HepG2 (cell line): ENCODE results near the gene FGFR2. TPM values are rescaled to one million over a fixed set of nuclear protein-coding genes. Genes with fewer than 3 reads are reported as not detected.
"Not testable (repeated sequence)": the region's sequence is repeated elsewhere in the genome, so short reads cannot be mapped to it uniquely, and the experiment has no call there.

Experiments
- EP300 ChIP-seq, 3 experiments: sonication (generic) in 1 of 3; formaldehyde crosslinking in 1 of 3; IDR thresholded peaks; 2 replicates each; pipeline versions ENCODE4 v1.5.1 to v1.6.1; 2011 to 2020; ENCODE audit warnings: low read depth in 2 of 3, low read length in 2 of 3, borderline replicate concordance in 1 of 3, improper control_type of control experiment in 1 of 3, mild to moderate bottlenecking in 1 of 3, missing genetic modification reagents in 1 of 3, moderate library complexity in 1 of 3
- FOXA1 ChIP-seq, 2 experiments: fragments of 450-650 bp in 1 of 2; sonication (generic) in 1 of 2; formaldehyde crosslinking in 1 of 2; IDR thresholded peaks; 2 replicates each; pipeline versions ENCODE4 v1.4.0 to v1.6.1; 2016 to 2020; ENCODE audit warnings: missing genetic modification reagents in 1 of 2
- FOXA3 ChIP-seq: IDR thresholded peaks from 2 replicates; pipeline ENCODE4 v1.6.1; 2016; ENCODE audit warnings: missing genetic modification reagents, missing compliant biosample characterization
- FOXP4 ChIP-seq: sonication (generic); formaldehyde crosslinking; IDR thresholded peaks from 2 replicates; pipeline ENCODE4 v1.4.0; 2020; ENCODE audit warnings: missing genetic modification reagents
- HDAC1 ChIP-seq: sonication (generic); formaldehyde crosslinking; IDR thresholded peaks from 2 replicates; pipeline ENCODE4 v1.5.1; 2020; ENCODE audit warnings: mild to moderate bottlenecking, missing genetic modification reagents
- HOXA3 ChIP-seq: sonication (generic); formaldehyde crosslinking; IDR thresholded peaks from 2 replicates; pipeline ENCODE4 v1.5.0; 2020; ENCODE audit warnings: missing genetic modification reagents
- RXRA ChIP-seq: sonication (generic); formaldehyde crosslinking; IDR thresholded peaks from 2 replicates; pipeline ENCODE4 v1.5.1; 2020; ENCODE audit warnings: missing genetic modification reagents
- SALL1 ChIP-seq: sonication (generic); formaldehyde crosslinking; IDR thresholded peaks from 2 replicates; pipeline ENCODE4 v1.8.0; 2022; ENCODE audit warnings: mild to moderate bottlenecking, missing genetic modification reagents
- SP5 ChIP-seq: IDR thresholded peaks from 2 replicates; pipeline ENCODE4 v1.6.1; 2016; ENCODE audit warnings: low read depth, borderline replicate concordance
- ZMYM4 ChIP-seq: sonication (generic); formaldehyde crosslinking; IDR thresholded peaks from 2 replicates; pipeline ENCODE4 v1.8.1; 2023; ENCODE audit warnings: mild to moderate bottlenecking, missing genetic modification reagents
- ZNF292 ChIP-seq: sonication (generic); formaldehyde crosslinking; IDR thresholded peaks from 2 replicates; pipeline ENCODE4 v1.8.1; 2022; ENCODE audit warnings: mild to moderate bottlenecking, low read depth, missing genetic modification reagents, borderline replicate concordance
- ZNF430 ChIP-seq: sonication (generic); formaldehyde crosslinking; IDR thresholded peaks from 2 replicates; pipeline ENCODE4 v1.9.0; 2021; ENCODE audit warnings: mild to moderate bottlenecking, missing genetic modification reagents
- ZNF644 ChIP-seq: IDR thresholded peaks from 2 replicates; pipeline ENCODE4 v1.6.1; 2016; ENCODE audit warnings: low read depth
- polyA plus RNA-seq, 8 experiments: library from polyadenylated mRNA; depleted of rRNA in 3 of 8; stranded (reverse) in 7 of 8; unstranded in 1 of 8; fragments of >200 nt; fragmentation: Illumina TruSeq in 4 of 8; extraction: Trizol in 4 of 8; gene quantifications; 2 replicates each; pipeline versions ENCODE4 v1.2.1 to v1.2.3, GENCODE V29; 2011 to 2016; ENCODE audit warnings: low read depth in 4 of 8, missing spikeins in 1 of 8, mixed read lengths in 1 of 8; ENCODE audit not compliant: insufficient read depth in 1 of 8
- total RNA-seq, 5 experiments: library from RNA; depleted of rRNA; stranded (reverse); fragments of >200 nt; fragmentation: Illumina TruSeq; extraction: Trizol; gene quantifications; 2 replicates each; pipeline ENCODE4 v1.2.3, GENCODE V29; 2016; ENCODE audit warnings: low read depth in 1 of 5
- TF ChIP-seq, protein P1 (sequence below): IDR thresholded peaks from 2 replicates; pipeline ENCODE4 v1.4.0; 2020; ENCODE audit warnings: mild to moderate bottlenecking, missing genetic modification reagents
- TF ChIP-seq, protein P2 (sequence below): sonication (generic); formaldehyde crosslinking; IDR thresholded peaks from 2 replicates; pipeline ENCODE4 v1.5.1; 2020; ENCODE audit warnings: mild to moderate bottlenecking, missing genetic modification reagents, moderate library complexity

Gene FGFR2
- total and polyA plus RNA-seq, 2 of the 13 experiments (the other 11 are each of a cell fraction or from before 2014, with no cell fraction given), result 1.6 to 2.6 TPM

GRCh38 chr10:121554916-121555315 lies 43.3 kb downstream of the FGFR2 start (continued):
- TF ChIP-seq FOXP4 (CRISPR knock-in tag) (peak; percentile 33; the same call in 1 of the 2 replicates), SALL1 (CRISPR knock-in tag) (peak; percentile 61; the same call in 1 of the 2 replicates), FOXA3 (peak; percentile 41; the same call in 1 of the 2 replicates), HDAC1 (CRISPR knock-in tag) (0 out of 2 replicates have a peak, but pooled peaks have one; percentile 25), ZNF292 (CRISPR knock-in tag) (peak; percentile 53; the same call in 1 of the 2 replicates), RXRA (CRISPR knock-in tag) (peak; percentile 50; the same call in 1 of the 2 replicates), SP5 (CRISPR knock-in tag) (peak; percentile 77), ZNF644 (CRISPR knock-in tag) (0 out of 2 replicates have a peak, but pooled peaks have one; percentile 20), ZNF430 (CRISPR knock-in tag) (0 out of 2 replicates have a peak, but pooled peaks have one; percentile 29), ZMYM4 (CRISPR knock-in tag) (peak; percentile 52; the same call in 1 of the 2 replicates), HOXA3 (CRISPR knock-in tag) (peak; percentile 39; the same call in 1 of the 2 replicates), EP300 (IDR thresholded peaks at IDR 0.05; ENCODE audit: low read depth in 2 of 2, low read length in 2 of 2) (peak in 1 of 2 experiments; percentile 19; a peak in 1 of 4 replicates), FOXA1 (CRISPR knock-in tag; IDR thresholded peaks at IDR 0.05) (peak; percentile 63)
- TF ChIP-seq, protein P1, sequence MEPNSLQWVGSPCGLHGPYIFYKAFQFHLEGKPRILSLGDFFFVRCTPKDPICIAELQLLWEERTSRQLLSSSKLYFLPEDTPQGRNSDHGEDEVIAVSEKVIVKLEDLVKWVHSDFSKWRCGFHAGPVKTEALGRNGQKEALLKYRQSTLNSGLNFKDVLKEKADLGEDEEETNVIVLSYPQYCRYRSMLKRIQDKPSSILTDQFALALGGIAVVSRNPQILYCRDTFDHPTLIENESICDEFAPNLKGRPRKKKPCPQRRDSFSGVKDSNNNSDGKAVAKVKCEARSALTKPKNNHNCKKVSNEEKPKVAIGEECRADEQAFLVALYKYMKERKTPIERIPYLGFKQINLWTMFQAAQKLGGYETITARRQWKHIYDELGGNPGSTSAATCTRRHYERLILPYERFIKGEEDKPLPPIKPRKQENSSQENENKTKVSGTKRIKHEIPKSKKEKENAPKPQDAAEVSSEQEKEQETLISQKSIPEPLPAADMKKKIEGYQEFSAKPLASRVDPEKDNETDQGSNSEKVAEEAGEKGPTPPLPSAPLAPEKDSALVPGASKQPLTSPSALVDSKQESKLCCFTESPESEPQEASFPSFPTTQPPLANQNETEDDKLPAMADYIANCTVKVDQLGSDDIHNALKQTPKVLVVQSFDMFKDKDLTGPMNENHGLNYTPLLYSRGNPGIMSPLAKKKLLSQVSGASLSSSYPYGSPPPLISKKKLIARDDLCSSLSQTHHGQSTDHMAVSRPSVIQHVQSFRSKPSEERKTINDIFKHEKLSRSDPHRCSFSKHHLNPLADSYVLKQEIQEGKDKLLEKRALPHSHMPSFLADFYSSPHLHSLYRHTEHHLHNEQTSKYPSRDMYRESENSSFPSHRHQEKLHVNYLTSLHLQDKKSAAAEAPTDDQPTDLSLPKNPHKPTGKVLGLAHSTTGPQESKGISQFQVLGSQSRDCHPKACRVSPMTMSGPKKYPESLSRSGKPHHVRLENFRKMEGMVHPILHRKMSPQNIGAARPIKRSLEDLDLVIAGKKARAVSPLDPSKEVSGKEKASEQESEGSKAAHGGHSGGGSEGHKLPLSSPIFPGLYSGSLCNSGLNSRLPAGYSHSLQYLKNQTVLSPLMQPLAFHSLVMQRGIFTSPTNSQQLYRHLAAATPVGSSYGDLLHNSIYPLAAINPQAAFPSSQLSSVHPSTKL (CRISPR knock-in tag), result peak; percentile 44; the same call in 1 of the 2 replicates
- TF ChIP-seq, protein P2, sequence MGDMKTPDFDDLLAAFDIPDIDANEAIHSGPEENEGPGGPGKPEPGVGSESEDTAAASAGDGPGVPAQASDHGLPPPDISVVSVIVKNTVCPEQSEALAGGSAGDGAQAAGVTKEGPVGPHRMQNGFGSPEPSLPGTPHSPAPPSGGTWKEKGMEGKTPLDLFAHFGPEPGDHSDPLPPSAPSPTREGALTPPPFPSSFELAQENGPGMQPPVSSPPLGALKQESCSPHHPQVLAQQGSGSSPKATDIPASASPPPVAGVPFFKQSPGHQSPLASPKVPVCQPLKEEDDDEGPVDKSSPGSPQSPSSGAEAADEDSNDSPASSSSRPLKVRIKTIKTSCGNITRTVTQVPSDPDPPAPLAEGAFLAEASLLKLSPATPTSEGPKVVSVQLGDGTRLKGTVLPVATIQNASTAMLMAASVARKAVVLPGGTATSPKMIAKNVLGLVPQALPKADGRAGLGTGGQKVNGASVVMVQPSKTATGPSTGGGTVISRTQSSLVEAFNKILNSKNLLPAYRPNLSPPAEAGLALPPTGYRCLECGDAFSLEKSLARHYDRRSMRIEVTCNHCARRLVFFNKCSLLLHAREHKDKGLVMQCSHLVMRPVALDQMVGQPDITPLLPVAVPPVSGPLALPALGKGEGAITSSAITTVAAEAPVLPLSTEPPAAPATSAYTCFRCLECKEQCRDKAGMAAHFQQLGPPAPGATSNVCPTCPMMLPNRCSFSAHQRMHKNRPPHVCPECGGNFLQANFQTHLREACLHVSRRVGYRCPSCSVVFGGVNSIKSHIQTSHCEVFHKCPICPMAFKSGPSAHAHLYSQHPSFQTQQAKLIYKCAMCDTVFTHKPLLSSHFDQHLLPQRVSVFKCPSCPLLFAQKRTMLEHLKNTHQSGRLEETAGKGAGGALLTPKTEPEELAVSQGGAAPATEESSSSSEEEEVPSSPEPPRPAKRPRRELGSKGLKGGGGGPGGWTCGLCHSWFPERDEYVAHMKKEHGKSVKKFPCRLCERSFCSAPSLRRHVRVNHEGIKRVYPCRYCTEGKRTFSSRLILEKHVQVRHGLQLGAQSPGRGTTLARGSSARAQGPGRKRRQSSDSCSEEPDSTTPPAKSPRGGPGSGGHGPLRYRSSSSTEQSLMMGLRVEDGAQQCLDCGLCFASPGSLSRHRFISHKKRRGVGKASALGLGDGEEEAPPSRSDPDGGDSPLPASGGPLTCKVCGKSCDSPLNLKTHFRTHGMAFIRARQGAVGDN, result peak; percentile 37
- not testable (repeated sequence) for TF ChIP-seq EP300 (CRISPR knock-in tag; IDR thresholded peaks at IDR 0.05; ENCODE audit: borderline replicate concordance); FOXA1 (IDR thresholded peaks at IDR 0.05)
- TF ChIP-seq, all 625 proteins: peak for 25; not testable (repeated sequence) for 600
